HG02852 (cell line): ENCODE results near the gene RGPD3.

ENCODE experiments used
- ATAC-seq: cut with Tn5 transposase; IDR thresholded peaks from one replicate; pipeline ENCODE4 v1.9.1; 2021; ENCODE audit warnings: mild to moderate bottlenecking, moderate library complexity; ENCODE audit not compliant: unreplicated experiment

RGPD3 gene

DNA sequence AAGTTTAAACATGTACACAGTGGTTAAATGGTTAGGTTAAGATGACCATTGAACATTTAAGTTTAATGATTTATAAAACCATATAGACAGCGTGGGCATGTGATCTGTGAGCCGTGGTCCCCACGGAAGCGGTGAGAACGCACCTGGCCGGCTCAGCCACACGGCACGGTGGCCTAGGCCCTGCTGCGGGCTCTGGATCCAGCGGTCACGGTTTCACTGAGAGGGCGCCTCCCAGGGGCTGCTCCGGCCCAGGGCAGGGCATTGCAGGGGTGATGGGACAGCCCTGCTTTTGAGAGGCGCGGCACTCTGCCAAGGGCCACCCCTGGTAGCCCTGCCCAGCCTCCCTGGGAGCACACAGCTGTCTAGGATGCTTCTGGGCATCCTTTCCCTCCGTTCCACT, 124.9 kb downstream of the RGPD3 start:
- ATAC-seq, result no peak

DNA sequence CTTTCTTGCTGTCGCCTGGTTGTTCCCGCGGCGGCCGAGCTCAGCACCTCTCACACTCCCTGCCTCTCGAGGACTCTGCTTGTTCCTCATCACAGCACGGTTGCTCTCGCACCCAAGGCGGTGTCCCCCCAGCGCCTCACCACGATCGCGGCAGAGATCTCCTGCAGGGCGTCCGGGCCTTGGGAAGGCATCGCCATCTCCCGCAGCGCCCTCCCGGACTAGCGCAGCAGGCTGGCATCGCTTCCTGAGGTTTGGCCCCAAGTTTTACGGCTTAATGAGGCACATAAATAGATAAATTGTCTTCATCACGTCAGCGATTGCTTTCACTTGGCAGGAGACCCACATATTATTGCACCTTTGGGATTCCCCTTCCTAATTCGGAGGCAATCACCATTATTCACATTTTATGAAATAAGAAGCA, 125.4 kb downstream of the RGPD3 start:
- ATAC-seq, result no peak

GRCh38 chr2:106341666-106342065, 126.5 kb downstream of the RGPD3 start:
- ATAC-seq, result no peak
